Measurements from ENCODE around the gene MPP2.
"Not testable (repeated sequence)": the region's sequence is repeated elsewhere in the genome, so short reads cannot be mapped to it uniquely, and the experiment has no call there.

MPP2 gene

GRCh38 chr17:43928609-43929008 lies 21.3 kb upstream of the MPP2 start:
- no peak for DNase-seq

GRCh38 chr17:43927929-43928328 lies 20.6 kb upstream of the MPP2 start:
- not testable (repeated sequence) for DNase-seq

- no peak for DNase-seq
Observed at GRCh38 chr17:43927060-43927864, 19.9 kb upstream of the MPP2 start.

GRCh38 chr17:43924558-43924957 lies 17.2 kb upstream of the MPP2 start:
- DNase-seq = no peak

- no peak for DNase-seq
Observed at GRCh38 chr17:43920500-43921095, 13.3 kb upstream of the MPP2 start.

GRCh38 chr17:43918026-43918389 lies 10.7 kb upstream of the MPP2 start:
- DNase-seq = no peak

GRCh38 chr17:43917348-43918025 lies 10.2 kb upstream of the MPP2 start:
- DNase-seq = peak; percentile 66

- no peak for DNase-seq
Observed at GRCh38 chr17:43917016-43917347, 9.6 kb upstream of the MPP2 start.

- no peak for DNase-seq
Observed at GRCh38 chr17:43916385-43916784, 9.0 kb upstream of the MPP2 start.

GRCh38 chr17:43915559-43915958 lies 8.2 kb upstream of the MPP2 start:
- no peak for DNase-seq

GRCh38 chr17:43914451-43914850 lies 7.1 kb upstream of the MPP2 start:
- DNase-seq = no peak

GRCh38 chr17:43913584-43913983 lies 6.2 kb upstream of the MPP2 start:
- DNase-seq = no peak

GRCh38 chr17:43912635-43913304 lies 5.4 kb upstream of the MPP2 start:
- DNase-seq = no peak

- peak; percentile 54 for DNase-seq
Observed at GRCh38 chr17:43911904-43912303, 4.6 kb upstream of the MPP2 start.

- no peak for DNase-seq
Observed at GRCh38 chr17:43909537-43910231, 2.3 kb upstream of the MPP2 start.

GRCh38 chr17:43907998-43908721 lies 824 bp upstream of the MPP2 start:
- DNase-seq = peak; percentile 78

GRCh38 chr17:43906951-43907424 lies 348 bp downstream of the MPP2 start:
- DNase-seq = no peak

- peak; percentile 16 for DNase-seq
Observed at GRCh38 chr17:43905985-43906852, 1.1 kb downstream of the MPP2 start.

GRCh38 chr17:43905400-43905984 lies 1.8 kb downstream of the MPP2 start:
- no peak for DNase-seq

- DNase-seq = no peak
Observed at GRCh38 chr17:43901861-43902589, 5.3 kb downstream of the MPP2 start.

All from hematopoietic multipotent progenitor cell treated with erythropoietin and hydrocortisone succinate and interleukin-3 and kit ligand, for 6 days (in vitro differentiated cells).